Transverse colon (tissue), 4 donors: ENCODE data around the gene ENTPD8. TPM values are rescaled to one million over a fixed set of nuclear protein-coding genes. Genes with fewer than 3 reads are reported as not detected.

ENCODE experiments used
- DNase-seq: peaks from one replicate; pipeline ENCODE4 v3.0.0-alpha.2; 2019
- H3K27ac ChIP-seq, 4 donors: fragments of 200-600 bp; sonication (generic); 2 replicates each; pipeline ENCODE4 v1.5.1; 2016 to 2018; ENCODE audit warnings: inconsistent platforms in 4 of 4
- H3K27me3 ChIP-seq: fragments of 200-600 bp; sonication (generic); 2 replicates; pipeline ENCODE4 v1.5.1; 2017; ENCODE audit warnings: inconsistent platforms
- H3K36me3 ChIP-seq, 4 donors: fragments of 200-600 bp; sonication (generic); 2 replicates each; pipeline ENCODE4 v1.5.1; 2017 to 2019; ENCODE audit warnings: inconsistent platforms in 4 of 4
- H3K4me1 ChIP-seq, 4 donors: fragments of 200-600 bp; sonication (generic); 2 replicates each; pipeline ENCODE4 v1.5.1; 2017 to 2020; ENCODE audit warnings: inconsistent platforms in 4 of 4
- H3K4me3 ChIP-seq, 4 donors: fragments of 200-600 bp; sonication (generic); 1 replicate in 1 of 4; 2 replicates in 3 of 4; pipeline versions ENCODE4 v1.5.1 to v1.6.1; 2017 to 2019; ENCODE audit warnings: inconsistent platforms in 4 of 4
- H3K9me3 ChIP-seq, 2 donors: fragments of 200-600 bp; sonication (generic); 2 replicates each; pipeline ENCODE4 v1.5.1; 2017 to 2019; ENCODE audit warnings: inconsistent platforms in 2 of 2
- CTCF ChIP-seq, 5 experiments: fragments of 200-600 bp in 3 of 5; fragments of 450-650 bp in 2 of 5; sonication (generic) in 3 of 5; IDR thresholded peaks; 1 replicate in 2 of 5; 2 replicates in 3 of 5; pipeline ENCODE4 v1.5.1; 2016 to 2017; ENCODE audit warnings: antibody characterized with exemption in 5 of 5, inconsistent platforms in 3 of 5, mild to moderate bottlenecking in 2 of 5, moderate library complexity in 1 of 5
- EP300 ChIP-seq: sonication (generic); formaldehyde crosslinking; IDR thresholded peaks from one replicate; pipeline ENCODE4 v1.6.1; 2017; ENCODE audit warnings: antibody characterized with exemption, low read depth
- POLR2A ChIP-seq: fragments of 450-650 bp; IDR thresholded peaks from one replicate; pipeline ENCODE4 v1.6.1; 2016; ENCODE audit warnings: antibody characterized with exemption, mild to moderate bottlenecking, moderate library complexity
- POLR2AphosphoS5 ChIP-seq, 3 donors: sonication (generic); formaldehyde crosslinking; IDR thresholded peaks; one replicate each; pipeline ENCODE4 v1.6.1; 2016; ENCODE audit warnings: antibody characterized with exemption in 3 of 3
- WGBS, 2 donors: methylation state at CpG; one replicate each; pipeline ENCODE4 v1.1.5; 2018; ENCODE audit warnings: low coverage in 1 of 2; 5-methylcytosine and 5-hydroxymethylcytosine counted together
- in situ Hi-C, 4 donors: fragments of 200-750 bp; cut with MboI; loops; one replicate each; pipeline versions ENCODE4 v1.15.0 to v1.15.1; 2017; ENCODE audit warnings: low sequenced_read_pairs in 3 of 4, low pct_ligation_motif_present in 1 of 4, low pct_unique_long_range_greater_than_20kb in 1 of 4
- intact Hi-C: fragments of 100-400 bp; cut with DNase I; formaldehyde crosslinking; loops from one replicate; pipeline ENCODE4 v1.15.1; 2023; ENCODE audit warnings: low total_unique reads
- total RNA-seq, 4 donors: library from RNA; depleted of rRNA; stranded (reverse); fragments of >200 nt; gene quantifications; one replicate each; pipeline ENCODE4 v1.1.0, GENCODE V29; 2016

Gene ENTPD8
- total RNA-seq, 4 donors from 2014 or later, result 20.7 to 109 (median 63.8) TPM

GRCh38 chr9:137480686-137481683, 39.8 kb upstream of the ENTPD8 start:
- H3K4me3 ChIP-seq, result no peak overlapping the region
- no peak for DNase-seq
- intact Hi-C loops, result no loop called here

GRCh38 chr9:137479892-137480685, 38.9 kb upstream of the ENTPD8 start:
- in situ Hi-C loops (no loop called here), intact Hi-C loops (no loop called here)
- H3K27me3 ChIP-seq, result no peaks in the 10 kb centered on the region
- H3K36me3 ChIP-seq, result no peaks in the 10 kb centered on the region
- 86 to 92% methylated on average over 10 to 32 of the region's 32 CpGs for WGBS, 2 donors
- H3K4me3 ChIP-seq, result no peak overlapping the region
- H3K4me1 ChIP-seq, result peaks cover 0 to 3% (median 0%) of the 10 kb centered on the region in 4 donors
- no peak for DNase-seq
- H3K9me3 ChIP-seq, result peaks cover 7 to 12% of the 10 kb centered on the region in 2 donors
- no peak overlapping the region for H3K27ac ChIP-seq
- TF ChIP-seq POLR2AphosphoS5 (IDR thresholded peaks at IDR 0.05), result no peak
- no peak for TF ChIP-seq POLR2A
- no peak for TF ChIP-seq EP300
- TF ChIP-seq CTCF (IDR thresholded peaks at IDR 0.05), result no peak

More at GRCh38 chr9:137480686-137481683, 39.8 kb upstream of the ENTPD8 start:
- Histone ChIP-seq H3K27ac (no peak overlapping the region), H3K27me3 (no peaks in the 10 kb centered on the region), H3K36me3 (no peaks in the 10 kb centered on the region), H3K4me1 (peaks cover 0 to 3% (median 0%) of the 10 kb centered on the region in 4 donors), H3K9me3 (peaks cover 0 to 3% of the 10 kb centered on the region in 2 donors)
- in situ Hi-C loops, result no loop called here
- WGBS, 2 donors, result 90% methylated on average over 2 to 35 of the region's 38 CpGs
- TF ChIP-seq CTCF (IDR thresholded peaks at IDR 0.05), result no peak
- TF ChIP-seq POLR2A, result no peak
- TF ChIP-seq EP300, result no peak
- TF ChIP-seq POLR2AphosphoS5 (IDR thresholded peaks at IDR 0.05), result no peak

- Histone ChIP-seq H3K27me3 (no peaks in the 10 kb centered on the region), H3K4me3 (no peak overlapping the region), H3K27ac (no peak overlapping the region), H3K4me1 (peaks cover 0 to 3% (median 0%) of the 10 kb centered on the region in 4 donors), H3K9me3 (peaks cover 9 to 14% of the 10 kb centered on the region in 2 donors), H3K36me3 (no peaks in the 10 kb centered on the region)
- in situ Hi-C loops, result no loop called here
- intact Hi-C loops, result no loop called here
- DNase-seq, result no peak
- no peak for TF ChIP-seq CTCF (IDR thresholded peaks at IDR 0.05)
- no peak for TF ChIP-seq POLR2A
- TF ChIP-seq EP300, result no peak
- no peak for TF ChIP-seq POLR2AphosphoS5 (IDR thresholded peaks at IDR 0.05)
- 82 to 90% methylated on average over 6 to 33 of the region's 36 CpGs for WGBS, 2 donors
Observed at GRCh38 chr9:137478962-137479861, 38.1 kb upstream of the ENTPD8 start.
